ENCODE data around the gene HPF1.

DNA sequence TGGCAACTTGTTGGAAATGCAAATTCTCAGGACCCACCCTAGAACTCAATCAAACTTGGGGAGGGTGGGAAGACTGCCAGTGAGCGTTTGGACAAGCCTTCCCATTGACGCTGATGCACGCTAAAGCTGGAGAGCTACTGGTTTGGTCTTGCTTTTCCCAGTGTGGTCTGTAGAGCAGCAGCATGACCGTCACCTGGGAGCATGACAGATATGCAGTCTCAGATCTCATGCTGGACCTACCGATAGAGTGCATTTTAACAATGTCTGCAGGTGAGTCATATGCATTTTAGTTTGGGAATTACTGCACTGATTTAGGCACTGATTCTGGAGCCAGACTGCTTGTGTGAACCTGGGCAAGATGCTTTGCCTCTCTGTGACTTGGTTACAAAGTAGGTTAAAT lies 27.2 kb downstream of the HPF1 start:
- TF ChIP-seq, protein P1, sequence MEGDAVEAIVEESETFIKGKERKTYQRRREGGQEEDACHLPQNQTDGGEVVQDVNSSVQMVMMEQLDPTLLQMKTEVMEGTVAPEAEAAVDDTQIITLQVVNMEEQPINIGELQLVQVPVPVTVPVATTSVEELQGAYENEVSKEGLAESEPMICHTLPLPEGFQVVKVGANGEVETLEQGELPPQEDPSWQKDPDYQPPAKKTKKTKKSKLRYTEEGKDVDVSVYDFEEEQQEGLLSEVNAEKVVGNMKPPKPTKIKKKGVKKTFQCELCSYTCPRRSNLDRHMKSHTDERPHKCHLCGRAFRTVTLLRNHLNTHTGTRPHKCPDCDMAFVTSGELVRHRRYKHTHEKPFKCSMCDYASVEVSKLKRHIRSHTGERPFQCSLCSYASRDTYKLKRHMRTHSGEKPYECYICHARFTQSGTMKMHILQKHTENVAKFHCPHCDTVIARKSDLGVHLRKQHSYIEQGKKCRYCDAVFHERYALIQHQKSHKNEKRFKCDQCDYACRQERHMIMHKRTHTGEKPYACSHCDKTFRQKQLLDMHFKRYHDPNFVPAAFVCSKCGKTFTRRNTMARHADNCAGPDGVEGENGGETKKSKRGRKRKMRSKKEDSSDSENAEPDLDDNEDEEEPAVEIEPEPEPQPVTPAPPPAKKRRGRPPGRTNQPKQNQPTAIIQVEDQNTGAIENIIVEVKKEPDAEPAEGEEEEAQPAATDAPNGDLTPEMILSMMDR (IDR thresholded peaks at IDR 0.05; ENCODE audit: insufficient read depth, low read length, poor library complexity, severe bottlenecking), result no peak
- no peak for TF ChIP-seq EZH2phosphoT487 (conservative IDR thresholded peaks at IDR 0.05; ENCODE audit: low read length)

Data from SU-DHL-6 (cell line).